Neural cell (in vitro differentiated cells): ENCODE data around the gene HLA-F. TPM values are rescaled to one million over a fixed set of nuclear protein-coding genes. Genes with fewer than 3 reads are reported as not detected.

ENCODE experiments used
- H2AFZ ChIP-seq: fragments of 200-600, 300-800 bp; sonication (generic), shearing (Covaris generic); 2 replicates; pipeline ENCODE4 v1.6.0; 2014; ENCODE audit warnings: low read depth, mild to moderate bottlenecking, antibody characterized with exemption, low read length, moderate library complexity
- H3F3A ChIP-seq: fragments of 200-600 bp; shearing (Covaris generic); 2 replicates; pipeline ENCODE4 v1.6.1; 2016; ENCODE audit warnings: mild to moderate bottlenecking, moderate library complexity, mixed read lengths, antibody characterized with exemption, low read length; ENCODE audit not compliant: insufficient read depth, poor library complexity, severe bottlenecking
- H3K27ac ChIP-seq: fragments of 200-600, 300-800 bp; sonication (generic), shearing (Covaris generic); 2 replicates; pipeline ENCODE4 v1.5.1; 2014; ENCODE audit warnings: mild to moderate bottlenecking, low read length, moderate library complexity
- H3K27me3 ChIP-seq: fragments of 300-800, 200-600 bp; sonication (generic), shearing (Covaris generic); 2 replicates; pipeline ENCODE4 v1.6.0; 2014; ENCODE audit warnings: mild to moderate bottlenecking, low read depth, low read length, moderate library complexity; ENCODE audit not compliant: insufficient read depth
- H3K36me3 ChIP-seq: fragments of 300-800, 200-600 bp; sonication (generic), shearing (Covaris generic); 2 replicates; pipeline ENCODE4 v1.5.1; 2014; ENCODE audit warnings: mild to moderate bottlenecking, antibody characterized with exemption, low read length, moderate library complexity; ENCODE audit not compliant: insufficient read depth
- H3K4me2 ChIP-seq: fragments of 300-800, 200-600 bp; sonication (generic), shearing (Covaris generic); 2 replicates; pipeline ENCODE4 v1.6.0; 2014; ENCODE audit warnings: mild to moderate bottlenecking, low read length
- H3K4me3 ChIP-seq: fragments of 300-800, 200-600 bp; sonication (generic), shearing (Covaris generic); 2 replicates; pipeline ENCODE4 v1.5.1; 2014; ENCODE audit warnings: mild to moderate bottlenecking, low read length, moderate library complexity
- H3K79me2 ChIP-seq: fragments of 200-600 bp; shearing (Covaris generic); replicated peaks from 2 replicates; pipeline ENCODE4 v1.6.0; 2014; ENCODE audit warnings: mild to moderate bottlenecking, low read length, moderate library complexity; ENCODE audit not compliant: insufficient read depth
- H3K9ac ChIP-seq: fragments of 300-800, 200-600 bp; sonication (generic), shearing (Covaris generic); 2 replicates; pipeline ENCODE4 v1.6.1; 2016; ENCODE audit warnings: mild to moderate bottlenecking, low read length, mixed read lengths
- H3K9me2 ChIP-seq: fragments of 200-600 bp; shearing (Covaris generic); 2 replicates; pipeline ENCODE4 v1.6.1; 2016; ENCODE audit warnings: mild to moderate bottlenecking, low read length, mixed read lengths; ENCODE audit not compliant: insufficient read depth
- H3K9me3 ChIP-seq: fragments of 200-600, 300-800 bp; sonication (generic), shearing (Covaris generic); 2 replicates; pipeline ENCODE4 v1.6.1; 2016; ENCODE audit warnings: mild to moderate bottlenecking, mixed run types, low read length, moderate library complexity, mixed read lengths
- H4K20me1 ChIP-seq: fragments of 200-600 bp; shearing (Covaris generic); 2 replicates; pipeline ENCODE4 v1.6.1; 2016; ENCODE audit warnings: mild to moderate bottlenecking, mixed run types; ENCODE audit not compliant: insufficient read depth
- CTCF ChIP-seq: fragments of 450-650 bp; IDR thresholded peaks from 2 replicates; pipeline ENCODE4 v1.5.1; 2014; ENCODE audit warnings: antibody characterized with exemption, mild to moderate bottlenecking, moderate library complexity; ENCODE audit not compliant: poor library complexity, severe bottlenecking
- EP300 ChIP-seq: fragments of 450-650 bp; conservative IDR thresholded peaks from 2 replicates; pipeline ENCODE4 v1.6.1; 2014; ENCODE audit warnings: antibody characterized with exemption, mild to moderate bottlenecking, moderate library complexity; ENCODE audit not compliant: poor library complexity, severe bottlenecking
- EZH2 ChIP-seq: fragments of 200-600, 300-800 bp; shearing (Covaris generic), sonication (generic); IDR thresholded peaks from 2 replicates; pipeline ENCODE4 v1.6.1; 2014; ENCODE audit warnings: antibody characterized with exemption, low read length, borderline replicate concordance, mild to moderate bottlenecking; ENCODE audit not compliant: insufficient read depth, poor library complexity, severe bottlenecking
- MXI1 ChIP-seq: fragments of 450-650 bp; conservative IDR thresholded peaks from 2 replicates; pipeline ENCODE4 v1.6.1; 2014; ENCODE audit warnings: antibody characterized with exemption, mild to moderate bottlenecking; ENCODE audit not compliant: poor library complexity, severe bottlenecking
- POLR2AphosphoS5 ChIP-seq: IDR thresholded peaks from 2 replicates; pipeline ENCODE4 v1.6.1; 2012
- RAD21 ChIP-seq: fragments of 450-650 bp; conservative IDR thresholded peaks from 2 replicates; pipeline ENCODE4 v1.6.1; 2014; ENCODE audit warnings: antibody characterized with exemption, mild to moderate bottlenecking, moderate library complexity
- REST ChIP-seq: IDR thresholded peaks from 2 replicates; pipeline ENCODE4 v1.6.1; 2012; ENCODE audit warnings: borderline replicate concordance
- SMC3 ChIP-seq: fragments of 450-650 bp; conservative IDR thresholded peaks from 2 replicates; pipeline ENCODE4 v1.6.1; 2014; ENCODE audit warnings: antibody characterized with exemption, mild to moderate bottlenecking, moderate library complexity; ENCODE audit not compliant: poor library complexity
- TAF1 ChIP-seq: IDR thresholded peaks from 2 replicates; pipeline ENCODE4 v1.6.1; 2012; ENCODE audit warnings: low read depth
- polyA plus RNA-seq: library from polyadenylated mRNA; depleted of rRNA; stranded (reverse); fragments of >200 nt; gene quantifications from 2 replicates; pipeline ENCODE4 v1.2.3, GENCODE V29; 2014

The HLA-F gene
- polyA plus RNA-seq, 1 donor from 2014 or later = not detected

- H3K4me2 ChIP-seq = no peak overlapping the region
- H3K27ac ChIP-seq = no peak overlapping the region
- peak overlapping the region; percentile 5 for H3K9ac ChIP-seq
- H2AFZ ChIP-seq = peak overlapping the region; percentile 27
- H3K79me2 ChIP-seq = no peaks in the 10 kb centered on the region
- H3K36me3 ChIP-seq = no peaks in the 10 kb centered on the region
- H3K27me3 ChIP-seq = peaks cover 35% of the 10 kb centered on the region
- no peaks in the 10 kb centered on the region for H3K9me2 ChIP-seq
- no peaks in the 10 kb centered on the region for H3K9me3 ChIP-seq
- H3K4me3 ChIP-seq = peak overlapping the region; percentile 68
- H3F3A ChIP-seq = no peaks in the 10 kb centered on the region
- TF ChIP-seq TAF1 = no peak
- no peaks in the 10 kb centered on the region for H4K20me1 ChIP-seq
Measured at GRCh38 chr6:29723666-29724588, 693 bp downstream of the HLA-F start.

- Histone ChIP-seq H3K9me2 (no peaks in the 10 kb centered on the region), H4K20me1 (no peaks in the 10 kb centered on the region), H3K4me2 (no peak overlapping the region), H3K4me3 (no peak overlapping the region), H3K27ac (no peak overlapping the region), H3K9ac (no peak overlapping the region), H3F3A (no peaks in the 10 kb centered on the region), H3K9me3 (no peaks in the 10 kb centered on the region), H3K27me3 (peaks cover 35% of the 10 kb centered on the region), H3K79me2 (no peaks in the 10 kb centered on the region), H3K36me3 (no peaks in the 10 kb centered on the region), H2AFZ (no peak overlapping the region)
- TF ChIP-seq RAD21 (no peak), EP300 (no peak), POLR2AphosphoS5 (no peak), MXI1 (no peak), REST (no peak), SMC3 (no peak), TAF1 (no peak), EZH2 (no peak), CTCF (no peak)
Measured at GRCh38 chr6:29724937-29725869, 2.0 kb downstream of the HLA-F start.
